A549 (cell line): Measurements from ENCODE around the gene PRXL2B. TPM values are rescaled to one million over a fixed set of nuclear protein-coding genes. Genes with fewer than 3 reads are reported as not detected.

ENCODE experiments used
- FOSL2 ChIP-seq, 2 experiments: fragments of 450-650 bp in 1 of 2; fragments of >200 bp in 1 of 2; sonication (Bioruptor Twin) in 1 of 2; formaldehyde crosslinking; IDR thresholded peaks; 2 replicates each; pipeline versions ENCODE4 v1.5.0 to v1.6.1; 2016 to 2020; ENCODE audit warnings: mild to moderate bottlenecking in 1 of 2, moderate library complexity in 1 of 2
- TP53 ChIP-seq: fragments of 250-450 bp; sonication (Bioruptor Pico); IDR thresholded peaks from 2 replicates; pipeline ENCODE4 v1.5.0; 2021; ENCODE audit warnings: mild to moderate bottlenecking, moderate library complexity
- polyA plus RNA-seq, 4 experiments: library from polyadenylated mRNA; depleted of rRNA in 3 of 4; stranded (reverse); fragments of >200 nt; fragmentation: RNase III in 1 of 4; extraction: RNeasy Plus Mini Kit Qiagen cat#74134 plus additional on column Dnase treatment in 1 of 4; gene quantifications; 2 replicates in 3 of 4; 3 replicates in 1 of 4; pipeline ENCODE4 v1.2.3, GENCODE V29; 2011 to 2017

Gene PRXL2B
- polyA plus RNA-seq, 2 of the 4 experiments (the other 2 are of a cell fraction): 4.4 to 16.4 TPM

DNA sequence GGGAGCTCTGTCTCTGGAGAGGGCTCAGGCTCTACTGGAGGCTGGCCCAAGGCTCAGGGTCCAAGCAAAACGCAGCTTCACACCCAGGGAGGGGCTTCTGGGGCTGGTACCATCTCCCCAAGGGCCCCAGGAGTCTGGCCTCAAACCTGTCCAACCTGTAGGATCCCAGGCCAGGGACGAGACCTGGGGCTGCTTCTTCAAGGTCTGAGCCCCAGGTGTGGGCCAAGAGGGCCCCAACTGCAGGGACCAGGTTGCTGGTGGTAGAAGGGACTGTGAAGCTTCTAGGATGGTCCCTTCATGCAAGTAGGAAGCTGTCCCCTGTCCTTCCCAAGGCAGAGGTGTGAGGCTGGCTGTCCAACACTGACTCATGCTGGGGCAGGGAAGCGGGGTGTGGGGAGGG, 54.0 kb downstream of the PRXL2B start (continued):
- no peak for TF ChIP-seq FOSL2 (IDR thresholded peaks at IDR 0.05)
- TF ChIP-seq FOSL2 (CRISPR knock-in tag; IDR thresholded peaks at IDR 0.05): no peak
- TF ChIP-seq TP53 (CRISPR knock-in tag): no peak
- TF ChIP-seq, all 56 proteins: peak for 0

Other genes starting within 250 kb of the PRXL2B start
- 6.9 and 7.2 TPM in 2 replicates for gene MORN1, start 195.2 kb upstream of the PRXL2B start, polyA plus RNA-seq (2011; rRNA removed)
- 6.8 to 9.5 TPM (median 8.9 TPM) in 3 replicates for gene MORN1, start 195.2 kb upstream of the PRXL2B start, polyA plus RNA-seq (2017; fragmentation: RNase III; extraction: RNeasy Plus Mini Kit Qiagen cat#74134 plus additional on column Dnase treatment)
- 213 and 227 TPM in 2 replicates for gene RER1, start 194.9 kb upstream of the PRXL2B start, polyA plus RNA-seq (2011; rRNA removed)
- gene RER1, start 194.9 kb upstream of the PRXL2B start, polyA plus RNA-seq (2017; fragmentation: RNase III; extraction: RNeasy Plus Mini Kit Qiagen cat#74134 plus additional on column Dnase treatment): 66.8 to 72.8 TPM (median 72.3 TPM) in 3 replicates
- 12.3 and 12.6 TPM in 2 replicates for gene PEX10, start 174.2 kb upstream of the PRXL2B start, polyA plus RNA-seq (2011; rRNA removed)
- 20.2 to 22.1 TPM (median 20.7 TPM) in 3 replicates for gene PEX10, start 174.2 kb upstream of the PRXL2B start, polyA plus RNA-seq (2017; fragmentation: RNase III; extraction: RNeasy Plus Mini Kit Qiagen cat#74134 plus additional on column Dnase treatment)
- 0.10 and 0.16 TPM in 2 replicates for gene PLCH2, start 110.5 kb upstream of the PRXL2B start, polyA plus RNA-seq (2011; rRNA removed)
- gene PLCH2, start 110.5 kb upstream of the PRXL2B start, polyA plus RNA-seq (2017; fragmentation: RNase III; extraction: RNeasy Plus Mini Kit Qiagen cat#74134 plus additional on column Dnase treatment): 0.18 to 0.44 TPM (median 0.21 TPM) in 3 replicates
- gene PANK4, start 60.2 kb upstream of the PRXL2B start, polyA plus RNA-seq (2011; rRNA removed): 8.1 and 8.3 TPM in 2 replicates
- 13.4 to 16.1 TPM (median 13.8 TPM) in 3 replicates for gene PANK4, start 60.2 kb upstream of the PRXL2B start, polyA plus RNA-seq (2017; fragmentation: RNase III; extraction: RNeasy Plus Mini Kit Qiagen cat#74134 plus additional on column Dnase treatment)
- gene HES5, start 56.5 kb upstream of the PRXL2B start, polyA plus RNA-seq (2011; rRNA removed): not detected in 2 replicates
- gene HES5, start 56.5 kb upstream of the PRXL2B start, polyA plus RNA-seq (2017; fragmentation: RNase III; extraction: RNeasy Plus Mini Kit Qiagen cat#74134 plus additional on column Dnase treatment): not detected in 3 replicates
- gene TNFRSF14, start 30.4 kb upstream of the PRXL2B start, polyA plus RNA-seq (2011; rRNA removed): 0.16 and 0.29 TPM in 2 replicates
- 0.22 to 0.31 TPM (median 0.25 TPM) in 3 replicates for gene TNFRSF14, start 30.4 kb upstream of the PRXL2B start, polyA plus RNA-seq (2017; fragmentation: RNase III; extraction: RNeasy Plus Mini Kit Qiagen cat#74134 plus additional on column Dnase treatment)
- gene MMEL1, start 46.2 kb downstream of the PRXL2B start, polyA plus RNA-seq (2011; rRNA removed): not detected in 2 replicates
- not detected in 3 replicates for gene MMEL1, start 46.2 kb downstream of the PRXL2B start, polyA plus RNA-seq (2017; fragmentation: RNase III; extraction: RNeasy Plus Mini Kit Qiagen cat#74134 plus additional on column Dnase treatment)
- 0.05 and 0.07 TPM in 2 replicates for gene TTC34, start 214.9 kb downstream of the PRXL2B start, polyA plus RNA-seq (2011; rRNA removed)
- gene TTC34, start 214.9 kb downstream of the PRXL2B start, polyA plus RNA-seq (2017; fragmentation: RNase III; extraction: RNeasy Plus Mini Kit Qiagen cat#74134 plus additional on column Dnase treatment): 0.04 to 0.08 TPM (median 0.04 TPM) in 3 replicates